ENCODE measurements around the gene ARHGAP15.

DNA sequence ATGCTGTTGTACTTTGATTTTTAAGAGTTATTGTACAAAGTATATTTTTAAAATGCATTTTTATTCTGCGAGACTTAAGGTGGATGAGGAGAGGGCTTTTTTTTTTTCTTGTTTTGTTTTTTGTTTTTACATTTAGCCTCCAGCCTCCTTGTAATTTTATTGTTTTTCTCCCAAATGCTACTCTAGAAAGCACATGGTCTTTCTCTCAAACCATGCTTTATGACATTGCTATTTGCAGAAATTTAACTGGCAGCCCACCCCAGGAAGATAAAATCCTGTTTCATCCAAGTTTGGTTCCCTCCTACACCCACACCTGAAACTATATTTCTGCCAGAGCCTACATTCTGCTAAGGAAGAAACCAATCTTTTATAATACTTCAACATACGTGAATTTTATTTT, 184.6 kb downstream of the ARHGAP15 start:
- TF ChIP-seq SUZ12 (IDR thresholded peaks at IDR 0.05) (no peak), BHLHE40 (IDR thresholded peaks at IDR 0.05; ENCODE audit: borderline replicate concordance) (no peak), ELF4 (IDR thresholded peaks at IDR 0.05) (no peak), SP1 (IDR thresholded peaks at IDR 0.05) (no peak), FOXM1 (IDR thresholded peaks at IDR 0.05; ENCODE audit: borderline replicate concordance) (no peak), FOXA1 (IDR thresholded peaks at IDR 0.05) (no peak), ARNT (IDR thresholded peaks at IDR 0.05) (no peak), LEF1 (IDR thresholded peaks at IDR 0.05; ENCODE audit: borderline replicate concordance) (no peak), ZNF384 (IDR thresholded peaks at IDR 0.05) (no peak), HDGF (IDR thresholded peaks at IDR 0.05; ENCODE audit: borderline replicate concordance) (no peak)
- TF ChIP-seq, protein P1, sequence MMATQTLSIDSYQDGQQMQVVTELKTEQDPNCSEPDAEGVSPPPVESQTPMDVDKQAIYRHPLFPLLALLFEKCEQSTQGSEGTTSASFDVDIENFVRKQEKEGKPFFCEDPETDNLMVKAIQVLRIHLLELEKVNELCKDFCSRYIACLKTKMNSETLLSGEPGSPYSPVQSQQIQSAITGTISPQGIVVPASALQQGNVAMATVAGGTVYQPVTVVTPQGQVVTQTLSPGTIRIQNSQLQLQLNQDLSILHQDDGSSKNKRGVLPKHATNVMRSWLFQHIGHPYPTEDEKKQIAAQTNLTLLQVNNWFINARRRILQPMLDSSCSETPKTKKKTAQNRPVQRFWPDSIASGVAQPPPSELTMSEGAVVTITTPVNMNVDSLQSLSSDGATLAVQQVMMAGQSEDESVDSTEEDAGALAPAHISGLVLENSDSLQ (IDR thresholded peaks at IDR 0.05): no peak

Measured in HEK293T (cell line).